ENCODE data around the gene LIME1.

The LIME1 gene

DNA sequence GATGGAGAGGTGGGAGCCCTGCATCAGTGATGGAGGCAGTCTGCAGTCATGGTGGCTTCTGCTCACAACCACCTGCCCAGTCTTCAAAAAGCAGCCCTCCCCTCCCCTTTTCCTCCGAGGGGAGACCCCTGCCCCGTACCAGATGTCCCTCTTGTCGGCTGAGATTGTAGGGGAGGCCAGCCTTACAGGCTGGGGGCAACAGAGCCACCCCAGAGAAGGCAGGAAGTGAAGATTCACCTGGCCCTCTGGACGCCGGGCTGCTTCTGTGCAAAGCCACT lies 35.5 kb upstream of the LIME1 start:
- Histone ChIP-seq H3K27ac (ENCODE audit: low read depth, low read length) (no peak overlapping the region), H3K9ac (ENCODE audit: low read length) (no peak overlapping the region), H2AK5ac (ENCODE audit: low read length) (no peak overlapping the region), H3K79me2 (ENCODE audit: control insufficient read depth, insufficient read depth, low read length) (no peaks in the 10 kb centered on the region), H3K79me1 (ENCODE audit: low read length) (no peaks in the 10 kb centered on the region), H2BK120ac (ENCODE audit: low read depth, low read length) (no peak overlapping the region), H3K56ac (ENCODE audit: low read length) (no peak overlapping the region), H3K27me3 (ENCODE audit: insufficient read depth, low read length, poor library complexity) (no peaks in the 10 kb centered on the region), H4K5ac (ENCODE audit: low read length) (no peak overlapping the region), H2BK15ac (replicated peaks; ENCODE audit: low read depth) (no peak overlapping the region), H2BK5ac (ENCODE audit: low read length) (no peak overlapping the region), H3K4ac (ENCODE audit: low read depth, low read length) (no peak overlapping the region), H3K4me3 (ENCODE audit: low read length) (no peak overlapping the region), H3K4me2 (ENCODE audit: low read length) (no peak overlapping the region), H4K8ac (ENCODE audit: low read depth, low read length) (no peak overlapping the region), H3K23ac (ENCODE audit: low read length) (no peak overlapping the region), H3K18ac (ENCODE audit: low read length) (no peak overlapping the region), H3K36me3 (ENCODE audit: control insufficient read depth, insufficient read depth, low read length) (peaks cover 3% of the 10 kb centered on the region), H3K4me1 (ENCODE audit: control insufficient read depth, low read depth, low read length) (no peaks in the 10 kb centered on the region)
- WGBS (ENCODE audit: extremely low coverage, insufficient coverage, low lambda C conversion rate) = no CpG with 5 or more reads among the region's 5 CpGs
- DNase-seq = no peak

DNA sequence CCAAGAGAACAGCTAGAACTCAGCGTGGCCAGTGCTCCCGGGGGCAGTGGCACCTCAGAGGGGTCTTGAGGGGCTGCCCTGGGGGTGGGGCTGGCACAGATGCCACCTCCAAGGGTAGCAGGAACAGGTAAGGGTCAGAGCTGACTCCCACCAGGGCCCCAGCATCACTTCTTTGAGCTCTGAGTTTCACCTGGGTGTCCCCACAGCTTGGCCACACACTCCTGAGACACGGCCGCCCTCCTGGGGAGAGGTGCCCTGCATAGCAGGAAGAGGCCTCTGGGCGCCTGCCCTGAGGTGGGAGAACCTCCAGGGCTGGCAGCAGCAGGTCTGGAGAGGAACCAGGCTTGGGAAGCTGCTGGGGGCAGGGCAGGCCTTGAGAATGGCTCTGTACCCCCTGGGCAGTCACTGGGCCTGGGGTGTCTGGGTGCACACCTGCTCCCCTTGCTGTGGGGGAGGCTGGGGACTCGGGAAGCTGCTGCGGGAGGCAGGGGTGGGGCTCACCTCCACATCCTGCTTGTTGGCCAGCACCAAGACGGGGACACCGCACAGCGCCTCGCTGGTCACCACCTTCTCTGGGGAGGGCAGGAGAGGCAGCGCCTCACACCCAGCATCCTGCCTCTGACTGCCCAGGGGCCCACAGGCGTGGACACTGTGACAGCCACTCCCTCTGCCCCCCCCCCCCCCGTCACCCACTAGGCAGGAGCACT lies 35.0 kb upstream of the LIME1 start:
- peaks cover 4% of the 10 kb centered on the region for H3K36me3 ChIP-seq (ENCODE audit: control insufficient read depth, insufficient read depth, low read length)

DNA sequence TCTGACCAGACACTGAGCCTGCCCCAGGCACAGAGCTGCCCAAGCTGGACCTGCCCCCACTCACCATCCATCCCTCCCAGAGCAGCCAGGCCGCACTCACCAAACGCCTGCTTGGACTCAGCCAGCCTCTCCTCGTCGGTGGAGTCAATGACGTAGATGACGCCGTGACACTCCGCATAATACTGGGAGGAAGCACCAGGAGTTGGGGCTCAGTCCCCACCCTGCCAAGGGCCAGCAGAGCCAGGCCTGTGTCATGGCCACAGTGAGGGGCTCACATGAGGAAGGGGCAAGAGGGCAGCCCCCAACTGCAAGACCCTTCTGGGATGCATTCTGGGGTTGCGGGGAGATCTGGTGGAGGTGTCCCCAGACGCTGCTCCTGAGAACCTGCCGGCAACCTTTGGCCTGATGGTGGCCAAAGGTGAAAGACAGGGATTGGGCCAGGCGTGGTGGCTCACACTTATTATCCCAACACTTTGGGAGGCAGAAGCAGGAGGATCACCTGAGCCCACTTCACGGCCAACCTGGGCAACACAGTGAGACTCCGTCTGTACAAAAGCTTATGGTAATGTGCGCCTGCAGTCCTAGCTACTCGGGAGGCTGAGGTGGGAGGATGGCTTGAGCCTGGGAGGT lies 34.3 kb upstream of the LIME1 start:
- Histone ChIP-seq H2BK120ac (ENCODE audit: low read depth, low read length) (no peak overlapping the region), H3K4me3 (ENCODE audit: low read length) (no peak overlapping the region), H3K79me1 (ENCODE audit: low read length) (peaks cover 8% of the 10 kb centered on the region), H3K4ac (ENCODE audit: low read depth, low read length) (no peak overlapping the region), H2BK15ac (replicated peaks; ENCODE audit: low read depth) (no peak overlapping the region), H3K23ac (ENCODE audit: low read length) (no peak overlapping the region), H3K4me1 (ENCODE audit: control insufficient read depth, low read depth, low read length) (no peaks in the 10 kb centered on the region), H3K18ac (ENCODE audit: low read length) (no peak overlapping the region), H3K4me2 (ENCODE audit: low read length) (no peak overlapping the region), H3K79me2 (ENCODE audit: control insufficient read depth, insufficient read depth, low read length) (peaks cover 10% of the 10 kb centered on the region), H3K9ac (ENCODE audit: low read length) (no peak overlapping the region), H4K5ac (ENCODE audit: low read length) (no peak overlapping the region), H4K8ac (ENCODE audit: low read depth, low read length) (no peak overlapping the region), H3K27me3 (ENCODE audit: insufficient read depth, low read length, poor library complexity) (no peaks in the 10 kb centered on the region), H3K27ac (ENCODE audit: low read depth, low read length) (no peak overlapping the region), H2AK5ac (ENCODE audit: low read length) (no peak overlapping the region), H3K36me3 (ENCODE audit: control insufficient read depth, insufficient read depth, low read length) (peaks cover 4% of the 10 kb centered on the region), H3K56ac (ENCODE audit: low read length) (no peak overlapping the region), H2BK5ac (ENCODE audit: low read length) (no peak overlapping the region)
- no CpG with 5 or more reads among the region's 16 CpGs for WGBS (ENCODE audit: extremely low coverage, insufficient coverage, low lambda C conversion rate)
- no peak for DNase-seq

More for the DNA sequence above, 35.0 kb upstream of the LIME1 start:
- Histone ChIP-seq H2AK5ac (ENCODE audit: low read length) (no peak overlapping the region), H4K5ac (ENCODE audit: low read length) (no peak overlapping the region), H3K9ac (ENCODE audit: low read length) (no peak overlapping the region), H3K4me1 (ENCODE audit: control insufficient read depth, low read depth, low read length) (no peaks in the 10 kb centered on the region), H3K23ac (ENCODE audit: low read length) (no peak overlapping the region), H3K4me3 (ENCODE audit: low read length) (no peak overlapping the region), H3K27ac (ENCODE audit: low read depth, low read length) (no peak overlapping the region), H2BK5ac (ENCODE audit: low read length) (no peak overlapping the region), H4K8ac (ENCODE audit: low read depth, low read length) (no peak overlapping the region), H3K56ac (ENCODE audit: low read length) (no peak overlapping the region), H2BK120ac (ENCODE audit: low read depth, low read length) (no peak overlapping the region), H3K18ac (ENCODE audit: low read length) (no peak overlapping the region), H3K79me2 (ENCODE audit: control insufficient read depth, insufficient read depth, low read length) (peaks cover 4% of the 10 kb centered on the region), H3K27me3 (ENCODE audit: insufficient read depth, low read length, poor library complexity) (no peaks in the 10 kb centered on the region), H3K4ac (ENCODE audit: low read depth, low read length) (no peak overlapping the region), H3K79me1 (ENCODE audit: low read length) (peaks cover 4% of the 10 kb centered on the region), H2BK15ac (replicated peaks; ENCODE audit: low read depth) (no peak overlapping the region), H3K4me2 (ENCODE audit: low read length) (no peak overlapping the region)
- no CpG with 5 or more reads among the region's 14 CpGs for WGBS (ENCODE audit: extremely low coverage, insufficient coverage, low lambda C conversion rate)
- DNase-seq = no peak

DNA sequence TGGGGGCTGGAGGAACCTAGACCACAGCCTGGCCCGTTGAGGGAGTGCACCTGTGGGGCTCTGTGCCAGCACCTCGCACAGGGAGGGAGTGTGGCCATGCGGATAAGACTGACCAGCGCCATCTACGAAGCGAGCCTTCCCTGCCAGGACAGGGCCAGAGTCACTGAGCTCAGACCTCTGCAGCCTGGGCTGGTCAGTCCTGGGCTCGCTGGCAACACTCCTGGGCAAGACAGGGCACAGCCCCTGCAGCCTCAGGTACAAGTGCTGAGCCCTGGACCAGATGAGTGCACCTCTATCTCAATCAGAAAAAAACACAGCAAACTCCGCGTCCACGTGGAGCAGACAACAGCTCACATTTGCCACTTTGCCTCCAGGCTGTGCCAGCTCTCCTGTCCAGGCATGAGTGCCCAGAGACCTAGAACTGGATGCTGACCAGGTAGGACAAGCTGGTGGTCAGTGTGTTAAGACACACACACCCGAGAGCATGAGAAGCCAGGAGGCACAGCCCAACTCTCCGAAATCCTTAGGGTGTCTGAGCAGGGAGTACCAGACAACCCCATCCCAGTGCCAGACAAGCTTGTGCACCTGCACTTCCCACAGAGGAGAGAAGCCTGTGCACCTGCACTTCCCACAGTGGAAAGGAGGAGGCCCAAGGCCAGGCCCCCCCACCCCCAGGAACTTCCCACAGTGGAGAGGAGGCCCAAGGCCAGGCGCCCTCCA lies 33.6 kb upstream of the LIME1 start:
- H3K56ac ChIP-seq (ENCODE audit: low read length) = no peak overlapping the region

DNA sequence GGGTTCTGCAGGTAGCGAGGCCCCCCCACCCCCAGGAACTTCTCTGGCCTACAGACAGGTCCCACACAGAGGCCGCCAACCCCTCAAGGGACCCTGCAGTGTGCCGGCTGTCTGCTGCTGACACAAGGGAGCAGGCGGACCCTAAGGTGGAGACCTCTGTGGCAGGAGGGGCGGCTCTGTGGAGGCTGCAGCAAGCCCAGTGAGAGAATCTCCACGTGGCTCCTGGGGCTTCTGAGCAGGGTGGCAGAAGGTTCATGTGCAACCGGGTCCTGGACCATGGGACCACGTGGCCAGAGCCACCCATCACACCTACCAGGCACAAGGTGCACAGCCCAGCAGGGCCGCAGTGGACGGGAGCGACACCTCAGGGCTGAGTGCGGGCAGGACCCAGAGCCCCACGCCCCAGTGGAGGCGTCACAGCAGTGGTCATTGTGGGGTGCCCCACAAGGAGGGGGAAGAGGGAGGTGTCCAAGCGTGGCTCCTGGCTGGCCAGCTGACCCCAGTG lies 32.9 kb upstream of the LIME1 start:
- H3K27ac ChIP-seq (ENCODE audit: low read depth, low read length) = no peak overlapping the region
- no peak overlapping the region for H3K56ac ChIP-seq (ENCODE audit: low read length)
- no peak overlapping the region for H2BK120ac ChIP-seq (ENCODE audit: low read depth, low read length)
- H4K5ac ChIP-seq (ENCODE audit: low read length) = no peak overlapping the region
- peaks cover 11% of the 10 kb centered on the region for H3K79me1 ChIP-seq (ENCODE audit: low read length)
- H3K4ac ChIP-seq (ENCODE audit: low read depth, low read length) = no peak overlapping the region
- no peak overlapping the region for H4K8ac ChIP-seq (ENCODE audit: low read depth, low read length)
- H3K4me3 ChIP-seq (ENCODE audit: low read length) = no peak overlapping the region
- H2BK5ac ChIP-seq (ENCODE audit: low read length) = no peak overlapping the region
- no peak overlapping the region for H2BK15ac ChIP-seq (replicated peaks; ENCODE audit: low read depth)
- H3K79me2 ChIP-seq (ENCODE audit: control insufficient read depth, insufficient read depth, low read length) = peaks cover 17% of the 10 kb centered on the region
- H2AK5ac ChIP-seq (ENCODE audit: low read length) = no peak overlapping the region
- H3K36me3 ChIP-seq (ENCODE audit: control insufficient read depth, insufficient read depth, low read length) = peaks cover 4% of the 10 kb centered on the region
- WGBS (ENCODE audit: extremely low coverage, insufficient coverage, low lambda C conversion rate) = no CpG with 5 or more reads among the region's 15 CpGs
- no peaks in the 10 kb centered on the region for H3K4me1 ChIP-seq (ENCODE audit: control insufficient read depth, low read depth, low read length)
- no peak overlapping the region for H3K18ac ChIP-seq (ENCODE audit: low read length)
- no peak for DNase-seq
- no peak overlapping the region for H3K9ac ChIP-seq (ENCODE audit: low read length)
- no peaks in the 10 kb centered on the region for H3K27me3 ChIP-seq (ENCODE audit: insufficient read depth, low read length, poor library complexity)
- no peak overlapping the region for H3K23ac ChIP-seq (ENCODE audit: low read length)
- H3K4me2 ChIP-seq (ENCODE audit: low read length) = no peak overlapping the region

More for the DNA sequence above, 33.6 kb upstream of the LIME1 start:
- Histone ChIP-seq H4K5ac (ENCODE audit: low read length) (no peak overlapping the region), H2BK120ac (ENCODE audit: low read depth, low read length) (no peak overlapping the region), H3K4me3 (ENCODE audit: low read length) (no peak overlapping the region), H3K27ac (ENCODE audit: low read depth, low read length) (no peak overlapping the region), H3K23ac (ENCODE audit: low read length) (no peak overlapping the region), H2BK15ac (replicated peaks; ENCODE audit: low read depth) (no peak overlapping the region), H3K27me3 (ENCODE audit: insufficient read depth, low read length, poor library complexity) (no peaks in the 10 kb centered on the region), H3K4me1 (ENCODE audit: control insufficient read depth, low read depth, low read length) (no peaks in the 10 kb centered on the region), H3K18ac (ENCODE audit: low read length) (no peak overlapping the region), H2BK5ac (ENCODE audit: low read length) (no peak overlapping the region), H2AK5ac (ENCODE audit: low read length) (no peak overlapping the region), H3K4ac (ENCODE audit: low read depth, low read length) (no peak overlapping the region), H3K4me2 (ENCODE audit: low read length) (no peak overlapping the region), H3K79me2 (ENCODE audit: control insufficient read depth, insufficient read depth, low read length) (peaks cover 13% of the 10 kb centered on the region), H3K36me3 (ENCODE audit: control insufficient read depth, insufficient read depth, low read length) (peaks cover 4% of the 10 kb centered on the region), H3K79me1 (ENCODE audit: low read length) (peaks cover 8% of the 10 kb centered on the region), H3K9ac (ENCODE audit: low read length) (no peak overlapping the region), H4K8ac (ENCODE audit: low read depth, low read length) (no peak overlapping the region)
- WGBS (ENCODE audit: extremely low coverage, insufficient coverage, low lambda C conversion rate) = no CpG with 5 or more reads among the region's 13 CpGs
- no peak for DNase-seq

Measured in mesendoderm (in vitro differentiated cells).